NT2/D1 (cell line): ENCODE results near the gene KLHL8.

ENCODE experiments used
- SUZ12 ChIP-seq: IDR thresholded peaks from 2 replicates; pipeline ENCODE4 v1.6.1; 2011; ENCODE audit not compliant: insufficient read length, insufficient read depth; ENCODE audit errors: extremely low read depth
- YY1 ChIP-seq: IDR thresholded peaks from 2 replicates; pipeline ENCODE4 v1.6.1; 2011; ENCODE audit not compliant: insufficient read length, insufficient read depth
- ZNF274 ChIP-seq: IDR thresholded peaks from 2 replicates; pipeline ENCODE4 v1.6.1; 2011; ENCODE audit warnings: mild to moderate bottlenecking, low read depth, low read length

DNA sequence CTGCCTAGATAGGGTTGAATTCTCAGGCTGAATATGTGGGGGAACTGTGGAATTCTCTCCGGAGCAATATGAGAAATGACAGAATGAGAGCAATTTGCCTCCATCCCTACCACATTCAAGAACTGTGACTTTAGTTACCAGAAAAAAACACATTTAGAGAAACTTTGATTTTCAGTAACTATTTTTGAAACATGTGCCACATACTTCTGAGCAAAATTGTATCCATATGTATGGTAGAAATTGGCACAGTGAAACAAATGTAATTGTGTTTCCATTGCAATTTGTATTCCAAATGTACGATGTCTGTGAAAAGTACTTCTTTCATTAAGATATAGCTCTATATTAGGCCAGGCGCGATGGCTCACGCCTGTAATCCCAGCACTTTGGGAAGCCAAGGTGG, 5.5 kb upstream of the KLHL8 start:
- TF ChIP-seq ZNF274 (no peak), YY1 (no peak), SUZ12 (no peak)
